IgD-negative memory B cell (primary cell): ENCODE data around the gene CHST11. TPM values are rescaled to one million over a fixed set of nuclear protein-coding genes. Genes with fewer than 3 reads are reported as not detected.

Experiments used
- H3K27ac Mint-ChIP-seq, 3 donors: one replicate each; pipeline ENCODE4 v1.8.0; 2020 to 2022; ENCODE audit warnings: mild to moderate bottlenecking in 3 of 3, mixed read lengths in 3 of 3, moderate library complexity in 1 of 3
- H3K27me3 Mint-ChIP-seq: one replicate; pipeline ENCODE4 v1.8.0; 2021; ENCODE audit warnings: mixed read lengths
- H3K36me3 Mint-ChIP-seq: one replicate; pipeline ENCODE4 v1.8.0; 2020; ENCODE audit warnings: mild to moderate bottlenecking, mixed read lengths
- H3K4me1 Mint-ChIP-seq, 3 donors: one replicate each; pipeline ENCODE4 v1.8.0; 2020 to 2022; ENCODE audit warnings: mixed read lengths in 3 of 3, mild to moderate bottlenecking in 1 of 3
- H3K4me3 Mint-ChIP-seq, 4 donors: one replicate each; pipeline ENCODE4 v1.8.0; 2020 to 2022; ENCODE audit warnings: mild to moderate bottlenecking in 4 of 4, mixed read lengths in 4 of 4, moderate library complexity in 3 of 4
- H3K9me3 Mint-ChIP-seq, 3 donors: one replicate each; pipeline ENCODE4 v1.8.0; 2020 to 2021; ENCODE audit warnings: mixed read lengths in 3 of 3, mild to moderate bottlenecking in 1 of 3
- polyA plus RNA-seq: library from polyadenylated mRNA; unstranded; fragments of 300-500 nt; fragmentation: Illumina TruSeq; gene quantifications from one replicate; pipeline ENCODE4 v1.2.3, GENCODE V29; 2021

The CHST11 gene
- polyA plus RNA-seq, 1 donor from 2014 or later, result 41.7 TPM

GRCh38 chr12:104473374-104473983 lies 16.7 kb downstream of the CHST11 start:
- H3K4me1 Mint-ChIP-seq, result peaks cover 59 to 72% (median 61%) of the 10 kb centered on the region in 3 donors
- H3K9me3 Mint-ChIP-seq, result peaks cover 0 to 2% (median 0%) of the 10 kb centered on the region in 3 donors
- peak overlapping the region; percentile 47 to 91 (median 82) for H3K4me3 Mint-ChIP-seq
- no peaks in the 10 kb centered on the region for H3K27me3 Mint-ChIP-seq
- H3K27ac Mint-ChIP-seq, result peak overlapping the region; percentile 81 to 91 (median 87)
- H3K36me3 Mint-ChIP-seq, result peaks cover 4% of the 10 kb centered on the region

- peak overlapping the region in 2 of 4 donors; percentile 18 to 35 for H3K4me3 Mint-ChIP-seq
- no peak overlapping the region for H3K27ac Mint-ChIP-seq
- H3K9me3 Mint-ChIP-seq, result peaks cover 0 to 2% (median 0%) of the 10 kb centered on the region in 3 donors
These were observed 18.5 kb downstream of the CHST11 start for GRCh38 chr12:104475271-104475670.

GRCh38 chr12:104477510-104478390 lies 21.0 kb downstream of the CHST11 start:
- Mint-ChIP-seq H3K4me3 (peak overlapping the region; percentile 61 to 97 (median 90)), H3K36me3 (peaks cover 4% of the 10 kb centered on the region), H3K27ac (peak overlapping the region; percentile 70 to 91 (median 88)), H3K4me1 (peaks cover 45 to 74% (median 58%) of the 10 kb centered on the region in 3 donors), H3K9me3 (no peaks in the 10 kb centered on the region), H3K27me3 (no peaks in the 10 kb centered on the region)

More at GRCh38 chr12:104475271-104475670, 18.5 kb downstream of the CHST11 start:
- no peaks in the 10 kb centered on the region for H3K36me3 Mint-ChIP-seq
- H3K4me1 Mint-ChIP-seq, result peaks cover 53 to 72% (median 58%) of the 10 kb centered on the region in 3 donors
- no peaks in the 10 kb centered on the region for H3K27me3 Mint-ChIP-seq

- H3K27me3 Mint-ChIP-seq, result no peaks in the 10 kb centered on the region
- peak overlapping the region; percentile 70 to 90 (median 88) for H3K27ac Mint-ChIP-seq
- H3K4me1 Mint-ChIP-seq, result peaks cover 39 to 72% (median 53%) of the 10 kb centered on the region in 3 donors
- peak overlapping the region; percentile 61 to 97 (median 90) for H3K4me3 Mint-ChIP-seq
- no peaks in the 10 kb centered on the region for H3K9me3 Mint-ChIP-seq
- H3K36me3 Mint-ChIP-seq, result peaks cover 4% of the 10 kb centered on the region
These were observed 21.8 kb downstream of the CHST11 start for GRCh38 chr12:104478396-104479122.

- Mint-ChIP-seq H3K27ac (peak overlapping the region; percentile 70 to 90 (median 88)), H3K27me3 (no peaks in the 10 kb centered on the region), H3K36me3 (peaks cover 4% of the 10 kb centered on the region), H3K4me1 (peaks cover 33 to 72% (median 51%) of the 10 kb centered on the region in 3 donors), H3K4me3 (peak overlapping the region in 2 of 4 donors; percentile 94 to 97), H3K9me3 (no peaks in the 10 kb centered on the region)
These were observed 22.4 kb downstream of the CHST11 start for GRCh38 chr12:104479123-104479662.

GRCh38 chr12:104480012-104480411 lies 23.3 kb downstream of the CHST11 start:
- no peaks in the 10 kb centered on the region for H3K27me3 Mint-ChIP-seq
- H3K4me3 Mint-ChIP-seq, result peak overlapping the region in 2 of 4 donors; percentile 6 to 43
- H3K36me3 Mint-ChIP-seq, result peaks cover 4% of the 10 kb centered on the region
- peaks cover 35 to 72% (median 52%) of the 10 kb centered on the region in 3 donors for H3K4me1 Mint-ChIP-seq
- H3K27ac Mint-ChIP-seq, result no peak overlapping the region
- no peaks in the 10 kb centered on the region for H3K9me3 Mint-ChIP-seq

- Mint-ChIP-seq H3K4me1 (peaks cover 41 to 79% (median 58%) of the 10 kb centered on the region in 3 donors), H3K36me3 (peaks cover 4% of the 10 kb centered on the region), H3K27me3 (no peaks in the 10 kb centered on the region), H3K4me3 (peak overlapping the region in 3 of 4 donors; percentile 13 to 33 (median 19)), H3K27ac (peak overlapping the region in 1 of 3 donors; percentile 36), H3K9me3 (no peaks in the 10 kb centered on the region)
These were observed 24.2 kb downstream of the CHST11 start for GRCh38 chr12:104480826-104481440.

- H3K36me3 Mint-ChIP-seq, result peaks cover 4% of the 10 kb centered on the region
- H3K4me3 Mint-ChIP-seq, result peak overlapping the region in 2 of 4 donors; percentile 31 to 38
- peaks cover 53 to 84% (median 64%) of the 10 kb centered on the region in 3 donors for H3K4me1 Mint-ChIP-seq
- no peaks in the 10 kb centered on the region for H3K27me3 Mint-ChIP-seq
- peak overlapping the region in 2 of 3 donors; percentile 7 to 33 for H3K27ac Mint-ChIP-seq
- H3K9me3 Mint-ChIP-seq, result no peaks in the 10 kb centered on the region
These were observed 25.4 kb downstream of the CHST11 start for GRCh38 chr12:104482113-104482512.

GRCh38 chr12:104482748-104483147 lies 26.0 kb downstream of the CHST11 start:
- no peaks in the 10 kb centered on the region for H3K9me3 Mint-ChIP-seq
- H3K27me3 Mint-ChIP-seq, result no peaks in the 10 kb centered on the region
- H3K36me3 Mint-ChIP-seq, result peaks cover 4% of the 10 kb centered on the region
- peaks cover 54 to 82% (median 64%) of the 10 kb centered on the region in 3 donors for H3K4me1 Mint-ChIP-seq
- peak overlapping the region in 1 of 4 donors; percentile 38 for H3K4me3 Mint-ChIP-seq
- peak overlapping the region in 2 of 3 donors; percentile 7 to 75 for H3K27ac Mint-ChIP-seq

GRCh38 chr12:104484079-104484478 lies 27.3 kb downstream of the CHST11 start:
- no peaks in the 10 kb centered on the region for H3K27me3 Mint-ChIP-seq
- H3K4me3 Mint-ChIP-seq, result peak overlapping the region in 1 of 4 donors; percentile 8
- H3K36me3 Mint-ChIP-seq, result peaks cover 4% of the 10 kb centered on the region
- H3K27ac Mint-ChIP-seq, result no peak overlapping the region
- H3K9me3 Mint-ChIP-seq, result no peaks in the 10 kb centered on the region
- H3K4me1 Mint-ChIP-seq, result peaks cover 45 to 77% (median 57%) of the 10 kb centered on the region in 3 donors

- peaks cover 50 to 81% (median 57%) of the 10 kb centered on the region in 3 donors for H3K4me1 Mint-ChIP-seq
- H3K27me3 Mint-ChIP-seq, result no peaks in the 10 kb centered on the region
These were observed 29.1 kb downstream of the CHST11 start for GRCh38 chr12:104485651-104486362.

GRCh38 chr12:104486363-104486750 lies 29.6 kb downstream of the CHST11 start:
- Mint-ChIP-seq H3K4me3 (peak overlapping the region; percentile 3 to 80 (median 58)), H3K4me1 (peaks cover 54 to 79% (median 57%) of the 10 kb centered on the region in 3 donors), H3K27ac (peak overlapping the region in 2 of 3 donors; percentile 41 to 95), H3K36me3 (peaks cover 1% of the 10 kb centered on the region), H3K27me3 (no peaks in the 10 kb centered on the region), H3K9me3 (no peaks in the 10 kb centered on the region)

More at GRCh38 chr12:104485651-104486362, 29.1 kb downstream of the CHST11 start:
- Mint-ChIP-seq H3K27ac (peak overlapping the region in 2 of 3 donors; percentile 41 to 95), H3K36me3 (peaks cover 3% of the 10 kb centered on the region), H3K9me3 (no peaks in the 10 kb centered on the region), H3K4me3 (peak overlapping the region; percentile 3 to 80 (median 58))
